Hepatic stellate cell (primary cell): ENCODE results near the gene SLC27A5.
A peak's percentile ranks its signal among the peaks of the same experiment; 100 is the strongest.
"Not testable (repeated sequence)": the region's sequence is repeated elsewhere in the genome, so short reads cannot be mapped to it uniquely, and the experiment has no call there.

ENCODE experiments used
- DNase-seq: peaks from one replicate; pipeline ENCODE4 v3.0.0; 2011; ENCODE audit warnings: low spot score

SLC27A5 gene

DNA sequence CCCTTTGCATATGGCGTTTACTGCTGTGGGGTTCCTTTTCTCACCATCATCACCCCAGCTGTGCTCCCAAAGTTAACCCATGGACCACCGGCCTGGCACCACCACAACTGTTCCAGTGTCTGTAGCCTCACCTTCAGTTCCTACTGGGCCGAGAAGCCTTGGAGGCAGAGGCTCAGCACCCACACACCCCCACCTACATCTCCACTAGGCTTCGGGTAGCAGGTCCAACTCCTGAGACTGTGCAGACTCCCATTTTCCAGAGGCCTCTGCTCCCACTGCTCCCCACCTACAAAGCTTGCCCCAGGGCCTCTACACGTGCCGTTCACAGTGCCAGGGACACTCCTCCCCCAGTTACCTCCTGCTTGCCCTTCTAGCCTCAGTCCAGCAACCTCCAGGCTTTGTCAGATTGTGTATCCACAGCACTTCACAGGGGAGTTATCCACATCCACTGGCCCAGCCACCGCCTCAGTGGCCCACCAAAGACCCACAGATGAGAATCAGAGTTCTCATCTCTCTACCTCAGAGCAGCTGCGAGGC, 14.1 kb downstream of the SLC27A5 start:
- no peak for DNase-seq

DNA sequence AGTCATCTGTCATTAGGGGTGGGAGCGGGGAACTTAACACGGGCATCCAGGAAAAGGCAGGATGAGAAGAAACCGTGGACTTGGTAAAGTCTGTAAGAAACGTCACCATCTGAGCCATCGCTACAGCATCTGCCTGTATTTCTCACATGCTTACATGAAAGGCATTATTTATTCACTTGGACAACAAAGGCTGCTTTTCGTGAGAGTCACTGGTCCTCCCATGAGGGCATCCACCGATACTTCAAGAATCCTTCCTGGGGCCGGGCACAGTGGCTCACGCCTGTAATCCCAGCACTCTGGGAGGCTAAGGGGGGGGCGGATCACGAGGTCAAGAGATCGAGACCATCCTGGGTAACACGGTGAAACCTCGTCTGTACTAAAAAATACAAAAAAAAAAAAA, 19.5 kb downstream of the SLC27A5 start:
- no peak for DNase-seq

DNA sequence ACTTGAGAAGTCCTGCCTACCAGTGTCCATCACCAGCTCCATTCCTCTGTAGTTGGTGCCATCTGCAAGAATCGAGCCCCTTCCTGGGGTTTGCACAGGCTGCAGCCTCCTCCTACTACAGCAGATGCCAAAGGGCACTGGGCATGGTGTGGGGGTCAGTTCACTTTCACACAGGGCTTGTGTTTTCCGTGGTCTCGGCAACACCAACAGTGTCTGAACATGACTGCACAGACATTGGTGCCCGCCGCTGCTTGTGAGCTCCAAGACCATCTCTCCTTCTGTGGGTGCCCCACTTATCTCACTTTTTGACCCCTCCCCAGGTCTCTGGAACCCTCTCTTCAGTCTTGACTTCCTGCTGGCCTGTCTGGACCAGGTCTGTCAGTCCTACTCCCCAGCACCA, 20.4 kb downstream of the SLC27A5 start:
- no peak for DNase-seq

DNA sequence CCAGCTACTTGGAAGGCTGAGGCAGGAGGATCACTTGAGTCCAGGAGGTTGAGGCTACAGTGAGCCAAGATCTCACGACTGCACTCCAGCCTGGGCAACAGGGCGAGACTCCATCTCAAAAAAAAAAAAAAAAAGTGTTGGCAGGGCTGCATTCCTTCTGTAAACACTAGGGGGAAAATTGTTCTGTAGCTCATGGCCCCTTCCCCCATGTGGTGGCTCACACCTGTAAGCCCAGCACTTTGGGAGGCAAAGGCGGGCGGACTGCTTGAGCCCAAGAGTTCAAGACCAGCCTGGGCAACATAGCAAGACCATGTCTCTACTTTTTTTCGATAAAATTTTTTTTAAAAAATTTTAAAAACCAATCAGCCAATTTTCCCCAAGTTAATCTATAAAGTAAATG, 27.4 kb downstream of the SLC27A5 start:
- not testable (repeated sequence) for DNase-seq

DNA sequence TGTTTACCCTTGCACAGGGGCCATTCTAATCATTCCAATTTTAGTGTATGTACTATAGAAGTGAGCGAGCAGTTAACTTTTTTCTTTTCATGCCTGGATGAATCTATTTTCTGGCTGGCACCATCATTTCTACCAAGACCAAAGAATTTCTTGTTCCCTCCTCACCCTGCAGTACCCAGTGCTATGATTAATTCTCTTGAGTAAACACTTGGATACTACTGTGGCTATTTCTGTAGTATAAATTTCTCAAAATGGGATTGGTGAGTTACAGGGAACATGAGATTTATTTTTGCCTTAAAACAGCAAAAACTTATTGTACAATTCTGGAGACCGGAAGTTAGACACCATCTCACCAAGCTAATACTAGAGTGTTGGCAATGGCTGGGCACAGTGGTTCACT, 28.0 kb downstream of the SLC27A5 start:
- peak; percentile 65 for DNase-seq

DNA sequence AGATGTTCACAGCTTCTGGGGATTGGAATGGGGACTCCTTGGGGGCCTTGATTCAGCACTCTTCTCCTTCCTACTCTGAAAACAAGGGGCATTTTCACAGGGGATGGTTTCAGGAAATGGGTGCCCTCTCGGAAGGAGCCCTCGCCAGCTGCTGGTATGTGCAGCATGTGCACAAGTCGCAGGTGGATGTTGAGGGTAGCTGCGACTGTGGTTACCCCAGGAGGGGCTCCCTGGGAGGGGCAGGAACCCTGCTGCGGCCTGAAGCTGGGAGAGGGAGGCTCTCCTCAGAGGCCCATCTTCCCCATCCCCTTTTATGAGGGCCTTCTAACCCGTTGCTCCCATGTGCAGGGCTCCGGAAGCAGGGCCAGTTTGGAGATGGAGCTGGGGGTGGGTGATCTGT, 29.4 kb downstream of the SLC27A5 start:
- no peak for DNase-seq

DNA sequence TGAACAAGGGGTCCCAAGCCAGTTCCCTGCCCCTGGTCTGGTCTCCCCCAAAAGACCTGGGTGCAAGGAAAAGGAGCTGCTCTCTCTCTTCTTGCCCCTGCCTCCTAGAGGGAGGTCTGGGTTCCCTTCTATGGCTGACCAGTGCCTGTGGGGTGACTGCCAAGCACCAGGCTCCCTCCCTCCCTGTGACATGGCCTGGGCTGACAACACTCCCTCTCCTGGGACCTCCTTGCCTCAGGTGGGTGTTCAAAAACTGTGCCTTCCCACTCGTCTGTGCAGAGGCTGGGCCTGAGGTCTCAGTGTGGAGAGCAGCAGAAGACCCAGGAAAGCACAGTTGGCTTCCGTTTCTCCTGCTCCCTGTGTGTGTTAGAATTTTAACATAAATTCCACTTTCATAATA, 31.0 kb downstream of the SLC27A5 start:
- no peak for DNase-seq

DNA sequence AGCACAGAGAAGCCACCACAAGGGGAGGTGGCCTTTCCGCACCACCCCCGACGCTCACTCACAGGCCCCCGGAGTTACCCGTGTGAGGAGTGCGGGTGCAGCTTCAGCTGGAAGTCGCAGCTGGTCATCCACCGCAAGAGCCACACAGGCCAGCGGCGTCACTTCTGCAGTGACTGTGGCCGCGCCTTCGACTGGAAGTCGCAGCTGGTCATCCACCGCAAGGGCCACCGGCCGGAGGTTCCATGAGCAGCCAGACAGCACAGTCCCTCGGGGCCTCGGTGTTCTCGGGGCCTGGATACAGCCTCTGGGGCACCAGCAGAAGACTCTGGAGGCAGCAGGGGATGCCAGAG, 31.3 kb downstream of the SLC27A5 start:
- DNase-seq = no peak

DNA sequence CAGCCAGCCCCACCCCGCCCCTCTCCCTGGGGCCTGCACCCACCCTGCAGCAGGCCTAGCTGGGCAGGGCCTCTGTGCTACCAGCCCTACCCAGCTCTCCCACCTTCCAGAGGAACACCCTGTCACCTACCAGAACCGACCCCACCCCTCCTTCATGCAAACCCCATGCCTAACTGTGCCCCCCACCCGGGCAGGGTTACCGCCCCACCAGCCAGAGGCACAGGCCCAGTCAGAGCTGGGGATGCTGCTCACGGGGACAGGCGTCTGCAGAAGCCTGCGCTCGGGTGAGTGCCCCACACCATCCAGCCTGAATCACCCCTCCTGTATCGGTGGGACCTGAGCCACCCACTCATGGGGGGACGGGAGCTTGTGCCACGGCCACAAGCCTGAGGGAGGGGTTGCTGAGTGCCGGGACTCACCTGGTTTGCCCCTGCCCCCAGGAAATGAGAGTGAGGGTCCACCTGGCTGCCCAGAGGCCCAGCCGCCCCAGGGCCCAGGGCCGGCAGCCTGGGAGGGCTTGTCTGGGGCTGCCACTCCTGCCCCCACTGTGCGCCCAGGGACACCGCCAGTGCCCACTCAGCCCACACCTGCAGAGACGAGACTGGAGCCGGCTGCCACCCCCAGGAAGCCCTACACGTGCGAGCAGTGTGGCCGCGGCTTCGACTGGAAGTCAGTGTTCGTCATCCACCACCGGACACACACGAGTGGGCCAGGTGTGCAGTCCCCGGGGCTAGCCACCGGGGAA, 31.9 kb downstream of the SLC27A5 start:
- DNase-seq = no peak

DNA sequence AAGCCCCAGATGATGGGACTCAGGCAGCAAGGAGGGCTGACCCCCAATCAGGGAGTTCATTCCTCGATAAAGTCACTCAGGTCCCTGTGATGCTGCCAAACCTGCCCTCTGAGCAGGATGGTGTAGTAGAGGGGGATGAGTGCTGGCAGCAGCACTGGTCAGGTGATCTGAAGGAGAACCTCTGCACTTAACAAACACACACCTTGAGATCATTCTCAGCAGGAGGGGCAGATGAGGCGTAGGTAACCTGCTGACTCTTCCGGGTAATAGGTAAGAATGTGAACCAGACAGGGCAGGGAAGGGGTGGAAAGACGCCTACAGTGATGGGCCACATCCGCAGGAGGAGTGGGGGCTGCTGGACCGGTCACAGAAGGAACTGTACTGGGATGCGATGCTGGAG, 32.5 kb downstream of the SLC27A5 start:
- no peak for DNase-seq

DNA sequence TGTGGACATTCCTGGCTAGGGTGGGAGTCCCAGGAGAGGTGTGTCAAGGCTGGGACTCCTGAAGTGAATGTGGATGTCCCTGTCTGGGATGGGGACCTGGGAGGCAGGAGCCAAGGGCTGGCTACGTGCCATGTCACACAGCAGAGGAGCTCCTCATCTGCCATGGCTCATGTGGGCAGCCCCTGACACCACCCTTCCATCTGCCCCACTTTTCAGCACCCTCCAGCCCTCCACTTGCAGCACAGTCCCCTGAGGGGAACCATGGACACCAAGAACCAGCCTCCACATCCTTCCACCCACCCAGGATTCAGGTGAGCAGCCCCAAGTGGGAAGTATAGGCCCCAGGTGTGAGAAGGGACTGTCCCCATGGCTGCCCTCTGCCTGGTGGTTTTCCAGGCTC, 33.9 kb downstream of the SLC27A5 start:
- no peak for DNase-seq

DNA sequence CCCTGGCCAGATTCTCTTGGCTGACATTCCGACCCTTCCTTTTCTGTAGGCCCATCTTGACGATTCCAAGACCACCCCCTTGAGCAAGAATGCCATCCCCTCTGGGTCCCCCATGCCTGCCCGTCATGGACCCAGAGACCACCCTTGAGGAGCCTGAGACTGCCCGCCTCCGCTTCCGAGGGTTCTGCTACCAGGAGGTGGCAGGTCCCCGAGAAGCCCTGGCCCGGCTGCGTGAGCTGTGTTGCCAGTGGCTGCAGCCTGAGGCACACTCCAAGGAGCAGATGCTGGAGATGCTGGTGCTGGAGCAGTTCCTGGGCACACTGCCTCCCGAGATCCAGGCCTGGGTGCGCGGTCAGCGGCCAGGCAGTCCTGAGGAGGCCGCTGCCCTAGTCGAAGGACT, 34.7 kb downstream of the SLC27A5 start:
- no peak for DNase-seq

DNA sequence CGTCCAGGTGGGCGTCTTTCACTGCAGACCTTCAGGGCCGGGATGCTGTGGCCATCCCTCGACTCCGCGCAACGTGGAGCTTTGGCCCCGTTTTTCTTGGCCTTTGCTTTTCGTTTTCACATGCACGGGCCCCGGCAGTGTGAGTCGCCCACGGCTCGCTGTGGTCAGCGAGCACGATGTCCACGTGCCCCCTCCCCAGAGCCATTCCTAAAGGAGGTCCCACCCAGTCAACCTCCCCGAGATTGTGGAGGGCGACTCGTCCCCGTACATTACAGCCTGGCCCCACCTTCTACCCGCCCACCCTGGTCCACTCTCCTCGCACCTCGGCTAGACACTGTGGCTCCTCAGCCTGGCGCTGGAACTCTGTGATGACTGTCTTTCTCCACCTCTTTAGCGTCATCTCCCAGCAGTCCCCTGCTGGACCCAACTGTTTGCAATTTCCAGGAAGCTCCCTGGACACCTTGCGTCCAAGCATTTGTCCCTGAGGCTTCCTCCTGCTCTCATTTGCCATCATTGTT, 35.2 kb downstream of the SLC27A5 start:
- peak; percentile 62 for DNase-seq

DNA sequence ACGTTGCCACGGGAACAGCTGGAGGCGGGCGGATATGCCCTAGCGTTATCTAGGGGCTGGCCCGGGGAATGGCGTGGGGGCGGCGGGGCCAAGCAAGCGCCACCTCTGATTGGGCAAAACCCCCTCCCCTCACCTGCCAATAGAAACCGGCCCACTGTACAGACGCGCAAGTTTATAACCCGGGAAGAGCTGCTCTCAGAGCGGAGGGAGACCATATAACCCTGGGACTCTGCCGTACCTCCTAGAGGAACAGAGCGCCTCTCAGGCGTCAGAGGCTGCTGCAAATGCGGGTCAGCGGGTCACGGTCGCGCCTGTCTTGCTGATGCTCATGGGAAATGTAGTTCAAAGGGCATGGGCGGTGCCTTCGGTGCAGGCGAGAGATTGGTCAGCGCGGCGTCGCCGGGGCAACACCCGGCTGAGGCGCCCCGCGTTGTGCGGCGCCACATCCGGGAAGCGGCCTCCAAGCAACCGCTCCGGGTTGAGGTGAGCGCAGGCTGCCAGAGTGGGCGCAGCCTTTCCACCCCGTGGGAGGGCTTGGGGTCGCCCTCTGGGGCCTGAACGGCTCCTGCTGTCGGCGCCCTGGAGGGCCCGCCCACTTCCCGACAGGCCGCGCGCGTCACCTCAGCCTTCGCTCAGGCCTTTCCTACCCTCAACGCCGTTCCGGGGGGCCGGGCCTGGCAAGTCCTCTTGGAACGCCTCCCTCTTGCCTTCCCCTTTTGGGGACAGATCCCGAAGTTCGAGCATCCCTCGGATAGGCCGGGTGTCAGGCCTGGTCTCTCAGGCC, 35.9 kb downstream of the SLC27A5 start, which contains the start of gene ZNF446:
ZNF446 (plus strand) TSS at position 639 of the 784 bp plus-strand sequence. CDS start 867 bp downstream, outside the sequence.
- DNase-seq = peak; percentile 98

DNA sequence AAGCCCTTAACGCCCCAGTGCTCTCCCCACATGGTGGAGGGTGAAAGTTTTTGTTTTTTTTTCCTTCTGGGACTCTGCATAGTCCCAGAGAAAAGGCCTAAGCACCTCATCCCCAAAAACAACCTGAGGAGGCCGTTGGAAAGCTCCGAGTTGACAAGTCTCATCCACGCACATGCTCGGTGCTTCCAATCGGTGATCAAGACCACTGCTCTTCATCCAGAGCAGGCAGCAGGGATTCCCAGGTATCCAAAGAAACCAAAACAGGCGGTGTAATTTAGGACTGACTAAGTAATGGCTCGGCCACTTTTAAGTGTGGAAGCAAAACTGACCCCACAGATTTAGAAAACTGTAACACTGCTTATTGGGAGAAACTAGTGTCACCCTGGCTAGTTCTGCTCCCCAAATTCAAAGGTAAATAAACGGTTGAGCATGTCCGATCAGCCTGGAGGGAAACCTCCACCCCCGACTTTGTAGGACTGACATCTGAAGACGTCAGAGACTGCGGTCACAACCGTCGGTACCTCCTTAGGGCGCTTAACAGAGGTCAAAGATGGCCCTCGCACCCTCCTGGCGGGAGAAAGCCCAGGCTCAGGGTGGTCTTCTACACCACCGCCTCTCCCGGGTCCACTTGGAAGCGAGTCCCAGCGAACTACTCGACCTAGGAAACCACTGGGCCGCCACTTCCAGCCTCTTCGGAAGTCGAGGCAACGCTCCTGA, 36.6 kb downstream of the SLC27A5 start:
- no peak for DNase-seq

DNA sequence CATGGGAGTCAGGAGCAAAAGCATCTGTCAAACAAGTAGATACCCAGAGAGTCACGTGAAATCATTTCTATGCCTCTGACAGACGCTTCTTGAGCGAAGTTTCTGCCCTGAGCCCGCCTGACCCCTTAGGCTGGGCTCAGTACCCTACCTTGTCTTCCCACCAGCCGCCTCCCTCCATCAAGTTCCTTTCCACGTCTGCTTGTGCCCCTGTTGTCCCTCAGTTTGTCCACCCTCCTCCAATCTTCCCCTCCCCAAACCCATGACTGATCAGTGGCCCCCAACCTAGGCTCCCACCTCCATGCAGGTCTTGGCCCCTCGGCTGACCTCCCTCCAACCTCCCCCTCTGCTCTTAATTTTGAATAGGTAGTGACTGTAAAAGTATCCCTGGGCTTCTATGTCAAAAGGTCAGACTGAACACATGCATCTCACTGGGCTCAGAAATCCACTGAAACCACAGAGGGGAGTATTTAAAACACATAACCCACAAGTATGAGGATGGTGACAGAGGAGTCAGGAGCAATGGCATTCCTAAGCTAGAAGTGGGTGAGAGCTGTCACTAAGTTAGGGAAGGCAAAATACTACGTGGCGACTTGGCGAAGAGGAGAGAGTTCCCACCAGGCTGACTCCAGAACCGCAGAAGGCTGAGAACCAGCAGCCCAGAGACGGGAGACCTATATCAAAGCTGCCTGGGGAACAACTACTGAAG, 37.3 kb downstream of the SLC27A5 start:
- peak; percentile 94 for DNase-seq

DNA sequence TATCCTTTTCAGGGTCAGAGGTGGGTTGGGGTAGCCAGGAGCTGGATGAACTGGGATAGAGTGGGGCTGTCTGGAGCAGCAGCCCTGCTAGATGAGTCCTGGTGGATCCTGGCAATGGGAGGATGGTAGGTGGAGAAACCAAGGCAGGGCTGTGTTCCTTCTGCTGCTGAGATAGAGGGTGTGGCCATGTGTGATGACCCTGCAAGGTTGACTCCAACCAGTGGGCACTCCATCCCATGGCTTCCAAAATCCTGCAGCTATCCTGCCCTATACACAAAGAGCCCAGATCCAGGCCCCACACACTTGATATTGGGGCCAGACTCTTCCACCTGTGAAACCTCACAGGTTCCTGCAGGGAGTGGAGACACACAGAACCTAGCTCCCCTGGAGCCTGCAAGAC, 38.0 kb downstream of the SLC27A5 start:
- no peak for DNase-seq

DNA sequence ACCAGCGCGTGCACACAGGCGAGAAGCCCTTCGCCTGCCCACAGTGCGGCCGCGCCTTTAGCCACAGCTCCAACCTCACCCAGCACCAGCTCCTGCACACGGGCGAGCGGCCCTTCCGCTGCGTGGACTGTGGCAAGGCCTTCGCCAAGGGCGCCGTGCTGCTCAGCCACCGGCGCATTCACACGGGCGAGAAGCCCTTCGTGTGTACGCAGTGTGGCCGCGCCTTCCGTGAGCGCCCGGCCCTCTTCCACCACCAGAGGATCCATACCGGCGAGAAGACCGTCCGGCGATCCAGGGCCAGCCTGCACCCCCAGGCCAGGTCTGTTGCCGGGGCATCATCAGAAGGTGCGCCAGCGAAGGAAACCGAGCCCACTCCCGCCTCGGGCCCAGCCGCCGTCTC, 40.1 kb downstream of the SLC27A5 start:
- DNase-seq = no peak

DNA sequence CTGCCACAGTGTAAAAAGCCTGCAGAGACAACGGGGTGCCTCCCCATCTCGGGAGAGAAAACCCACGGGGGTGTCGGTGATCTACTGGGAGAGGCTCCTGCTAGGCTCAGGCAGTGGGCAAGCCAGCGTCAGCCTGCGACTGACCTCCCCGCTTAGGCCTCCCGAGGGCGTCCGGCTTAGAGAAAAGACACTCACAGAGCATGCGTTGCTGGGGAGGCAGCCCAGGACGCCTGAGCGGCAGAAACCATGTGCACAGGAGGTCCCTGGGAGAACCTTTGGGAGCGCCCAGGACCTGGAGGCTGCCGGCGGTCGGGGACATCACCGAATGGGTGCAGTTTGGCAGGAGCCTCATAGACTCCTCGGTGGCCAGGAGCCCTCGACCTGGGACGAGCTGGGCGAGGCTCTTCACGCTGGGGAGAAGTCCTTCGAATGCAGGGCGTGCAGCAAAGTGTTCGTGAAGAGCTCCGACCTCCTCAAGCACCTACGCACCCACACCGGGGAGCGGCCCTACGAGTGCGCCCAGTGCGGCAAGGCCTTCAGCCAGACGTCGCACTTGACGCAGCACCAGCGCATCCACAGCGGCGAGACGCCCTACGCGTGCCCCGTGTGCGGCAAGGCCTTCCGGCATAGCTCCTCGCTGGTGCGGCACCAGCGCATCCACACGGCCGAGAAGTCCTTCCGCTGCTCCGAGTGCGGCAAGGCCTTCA, 40.8 kb downstream of the SLC27A5 start:
- not testable (repeated sequence) for DNase-seq

DNA sequence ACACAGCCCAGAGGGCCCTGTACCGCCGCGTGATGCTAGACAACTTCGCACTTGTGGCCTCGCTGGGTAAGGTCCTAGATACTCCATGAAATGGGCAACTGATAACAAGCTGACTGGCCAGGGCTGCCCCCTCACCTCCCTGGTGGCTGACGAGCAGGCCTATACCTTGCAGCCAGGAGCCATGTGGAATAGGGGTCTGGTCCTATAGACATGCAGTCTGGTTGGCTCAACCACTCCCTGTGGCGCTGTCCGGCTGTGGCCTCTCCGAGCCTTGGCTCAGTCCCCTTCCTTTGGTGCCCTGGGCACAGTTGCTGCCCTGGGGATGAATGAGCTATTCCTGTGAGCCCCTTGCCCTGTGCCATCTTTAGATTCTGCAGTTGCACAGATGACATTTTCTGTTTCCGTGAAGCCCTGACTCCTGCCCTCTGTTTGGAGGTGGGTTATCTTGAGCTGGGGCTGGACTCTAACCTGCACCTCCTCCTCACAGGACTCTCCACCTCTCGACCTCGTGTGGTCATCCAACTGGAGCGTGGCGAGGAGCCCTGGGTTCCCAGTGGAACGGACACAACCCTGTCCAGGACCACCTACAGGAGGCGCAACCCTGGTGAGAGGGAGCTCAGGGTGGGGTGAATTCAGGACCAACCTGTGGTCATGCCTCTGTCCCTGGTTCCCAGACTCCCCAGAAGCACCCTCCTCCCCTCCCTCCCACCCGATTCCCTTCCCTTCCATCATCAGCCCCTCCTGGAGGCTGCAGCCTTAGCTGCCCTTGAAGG, 42.4 kb downstream of the SLC27A5 start:
- DNase-seq = no peak
